ENCODE measurements around the gene SAP130.

The SAP130 gene

GRCh38 chr2:127953128-127953718, 74.6 kb downstream of the SAP130 start:
- no peaks in the 10 kb centered on the region for H3K4me1 ChIP-seq (ENCODE audit: control insufficient read depth, insufficient read depth, low read length)
- no peak overlapping the region for H3K9ac ChIP-seq (ENCODE audit: low read depth, low read length)
- peaks cover 87% of the 10 kb centered on the region for H3K36me3 ChIP-seq (ENCODE audit: control insufficient read depth, insufficient read depth, low read length)
- H3K27me3 ChIP-seq (ENCODE audit: control insufficient read depth, insufficient read depth, low read length), result no peaks in the 10 kb centered on the region
- no peak overlapping the region for H3K27ac ChIP-seq (ENCODE audit: low read depth, low read length)
- no peaks in the 10 kb centered on the region for H3K9me3 ChIP-seq (ENCODE audit: control insufficient read depth, insufficient read depth, low read length)
- no peak overlapping the region for H3K4me3 ChIP-seq (ENCODE audit: low read depth, low read length)

GRCh38 chr2:127951026-127951425, 76.8 kb downstream of the SAP130 start:
- no peaks in the 10 kb centered on the region for H3K9me3 ChIP-seq (ENCODE audit: control insufficient read depth, insufficient read depth, low read length)
- H3K4me1 ChIP-seq (ENCODE audit: control insufficient read depth, insufficient read depth, low read length), result no peaks in the 10 kb centered on the region
- no peaks in the 10 kb centered on the region for H3K27me3 ChIP-seq (ENCODE audit: control insufficient read depth, insufficient read depth, low read length)
- H3K27ac ChIP-seq (ENCODE audit: low read depth, low read length), result no peak overlapping the region
- no peak overlapping the region for H3K4me3 ChIP-seq (ENCODE audit: low read depth, low read length)
- no peak overlapping the region for H3K9ac ChIP-seq (ENCODE audit: low read depth, low read length)
- peaks cover 92% of the 10 kb centered on the region for H3K36me3 ChIP-seq (ENCODE audit: control insufficient read depth, insufficient read depth, low read length)

- Histone ChIP-seq H3K27me3 (ENCODE audit: control insufficient read depth, insufficient read depth, low read length) (no peaks in the 10 kb centered on the region), H3K9me3 (ENCODE audit: control insufficient read depth, insufficient read depth, low read length) (no peaks in the 10 kb centered on the region), H3K4me1 (ENCODE audit: control insufficient read depth, insufficient read depth, low read length) (no peaks in the 10 kb centered on the region), H3K36me3 (ENCODE audit: control insufficient read depth, insufficient read depth, low read length) (peaks cover 93% of the 10 kb centered on the region), H3K4me3 (ENCODE audit: low read depth, low read length) (no peak overlapping the region), H3K27ac (ENCODE audit: low read depth, low read length) (no peak overlapping the region), H3K9ac (ENCODE audit: low read depth, low read length) (no peak overlapping the region)
Observed at GRCh38 chr2:127950264-127950663, 77.6 kb downstream of the SAP130 start.

- no peaks in the 10 kb centered on the region for H3K27me3 ChIP-seq (ENCODE audit: control insufficient read depth, insufficient read depth, low read length)
- H3K36me3 ChIP-seq (ENCODE audit: control insufficient read depth, insufficient read depth, low read length), result peaks cover 88% of the 10 kb centered on the region
- H3K4me1 ChIP-seq (ENCODE audit: control insufficient read depth, insufficient read depth, low read length), result no peaks in the 10 kb centered on the region
- H3K4me3 ChIP-seq (ENCODE audit: low read depth, low read length), result no peak overlapping the region
- H3K27ac ChIP-seq (ENCODE audit: low read depth, low read length), result no peak overlapping the region
- H3K9me3 ChIP-seq (ENCODE audit: control insufficient read depth, insufficient read depth, low read length), result no peaks in the 10 kb centered on the region
- no peak overlapping the region for H3K9ac ChIP-seq (ENCODE audit: low read depth, low read length)
Observed at GRCh38 chr2:127945281-127945680, 82.6 kb downstream of the SAP130 start.

GRCh38 chr2:127943186-127943585, 84.7 kb downstream of the SAP130 start:
- H3K36me3 ChIP-seq (ENCODE audit: control insufficient read depth, insufficient read depth, low read length), result peaks cover 67% of the 10 kb centered on the region
- H3K27ac ChIP-seq (ENCODE audit: low read depth, low read length), result no peak overlapping the region
- H3K4me1 ChIP-seq (ENCODE audit: control insufficient read depth, insufficient read depth, low read length), result no peaks in the 10 kb centered on the region
- H3K9me3 ChIP-seq (ENCODE audit: control insufficient read depth, insufficient read depth, low read length), result no peaks in the 10 kb centered on the region
- H3K9ac ChIP-seq (ENCODE audit: low read depth, low read length), result no peak overlapping the region
- no peaks in the 10 kb centered on the region for H3K27me3 ChIP-seq (ENCODE audit: control insufficient read depth, insufficient read depth, low read length)
- H3K4me3 ChIP-seq (ENCODE audit: low read depth, low read length), result no peak overlapping the region

- H3K27me3 ChIP-seq (ENCODE audit: control insufficient read depth, insufficient read depth, low read length), result no peaks in the 10 kb centered on the region
- H3K4me1 ChIP-seq (ENCODE audit: control insufficient read depth, insufficient read depth, low read length), result no peaks in the 10 kb centered on the region
- no peak overlapping the region for H3K4me3 ChIP-seq (ENCODE audit: low read depth, low read length)
- H3K9me3 ChIP-seq (ENCODE audit: control insufficient read depth, insufficient read depth, low read length), result no peaks in the 10 kb centered on the region
- H3K9ac ChIP-seq (ENCODE audit: low read depth, low read length), result no peak overlapping the region
- peaks cover 55% of the 10 kb centered on the region for H3K36me3 ChIP-seq (ENCODE audit: control insufficient read depth, insufficient read depth, low read length)
- no peak overlapping the region for H3K27ac ChIP-seq (ENCODE audit: low read depth, low read length)
Observed at GRCh38 chr2:127942002-127942401, 85.9 kb downstream of the SAP130 start.

- Histone ChIP-seq H3K4me3 (ENCODE audit: low read depth, low read length) (no peak overlapping the region), H3K4me1 (ENCODE audit: control insufficient read depth, insufficient read depth, low read length) (no peaks in the 10 kb centered on the region), H3K27me3 (ENCODE audit: control insufficient read depth, insufficient read depth, low read length) (no peaks in the 10 kb centered on the region), H3K9ac (ENCODE audit: low read depth, low read length) (no peak overlapping the region), H3K36me3 (ENCODE audit: control insufficient read depth, insufficient read depth, low read length) (peaks cover 53% of the 10 kb centered on the region), H3K27ac (ENCODE audit: low read depth, low read length) (no peak overlapping the region), H3K9me3 (ENCODE audit: control insufficient read depth, insufficient read depth, low read length) (no peaks in the 10 kb centered on the region)
Observed at GRCh38 chr2:127941461-127941860, 86.4 kb downstream of the SAP130 start.

- no peaks in the 10 kb centered on the region for H3K27me3 ChIP-seq (ENCODE audit: control insufficient read depth, insufficient read depth, low read length)
- H3K4me1 ChIP-seq (ENCODE audit: control insufficient read depth, insufficient read depth, low read length), result no peaks in the 10 kb centered on the region
- no peak overlapping the region for H3K9ac ChIP-seq (ENCODE audit: low read depth, low read length)
- H3K36me3 ChIP-seq (ENCODE audit: control insufficient read depth, insufficient read depth, low read length), result peaks cover 45% of the 10 kb centered on the region
- H3K9me3 ChIP-seq (ENCODE audit: control insufficient read depth, insufficient read depth, low read length), result no peaks in the 10 kb centered on the region
- no peak overlapping the region for H3K27ac ChIP-seq (ENCODE audit: low read depth, low read length)
- H3K4me3 ChIP-seq (ENCODE audit: low read depth, low read length), result no peak overlapping the region
Observed at GRCh38 chr2:127940641-127941040, 87.2 kb downstream of the SAP130 start.

GRCh38 chr2:127935337-127935736, 92.5 kb downstream of the SAP130 start:
- Histone ChIP-seq H3K9ac (ENCODE audit: low read depth, low read length) (no peak overlapping the region), H3K4me1 (ENCODE audit: control insufficient read depth, insufficient read depth, low read length) (no peaks in the 10 kb centered on the region), H3K9me3 (ENCODE audit: control insufficient read depth, insufficient read depth, low read length) (no peaks in the 10 kb centered on the region), H3K27ac (ENCODE audit: low read depth, low read length) (no peak overlapping the region), H3K4me3 (ENCODE audit: low read depth, low read length) (no peak overlapping the region), H3K36me3 (ENCODE audit: control insufficient read depth, insufficient read depth, low read length) (no peaks in the 10 kb centered on the region), H3K27me3 (ENCODE audit: control insufficient read depth, insufficient read depth, low read length) (no peaks in the 10 kb centered on the region)

- Histone ChIP-seq H3K9me3 (ENCODE audit: control insufficient read depth, insufficient read depth, low read length) (no peaks in the 10 kb centered on the region), H3K4me1 (ENCODE audit: control insufficient read depth, insufficient read depth, low read length) (no peaks in the 10 kb centered on the region), H3K27ac (ENCODE audit: low read depth, low read length) (no peak overlapping the region), H3K9ac (ENCODE audit: low read depth, low read length) (no peak overlapping the region), H3K4me3 (ENCODE audit: low read depth, low read length) (no peak overlapping the region), H3K27me3 (ENCODE audit: control insufficient read depth, insufficient read depth, low read length) (no peaks in the 10 kb centered on the region), H3K36me3 (ENCODE audit: control insufficient read depth, insufficient read depth, low read length) (no peaks in the 10 kb centered on the region)
Observed at GRCh38 chr2:127932199-127932876, 95.5 kb downstream of the SAP130 start.

- no peaks in the 10 kb centered on the region for H3K9me3 ChIP-seq (ENCODE audit: control insufficient read depth, insufficient read depth, low read length)
- H3K27me3 ChIP-seq (ENCODE audit: control insufficient read depth, insufficient read depth, low read length), result no peaks in the 10 kb centered on the region
- H3K4me1 ChIP-seq (ENCODE audit: control insufficient read depth, insufficient read depth, low read length), result no peaks in the 10 kb centered on the region
- H3K27ac ChIP-seq (ENCODE audit: low read depth, low read length), result no peak overlapping the region
- H3K9ac ChIP-seq (ENCODE audit: low read depth, low read length), result no peak overlapping the region
- H3K36me3 ChIP-seq (ENCODE audit: control insufficient read depth, insufficient read depth, low read length), result no peaks in the 10 kb centered on the region
- H3K4me3 ChIP-seq (ENCODE audit: low read depth, low read length), result no peak overlapping the region
Observed at GRCh38 chr2:127929449-127929848, 98.4 kb downstream of the SAP130 start.
